RWPE2 (cell line): ENCODE results near the gene HTR6.

Source experiments
- ATAC-seq: fragments of 200-7000 bp; cut with Tn5 transposase; 3 replicates; pipeline ENCODE4 v1.9.1; 2021; ENCODE audit warnings: low read depth
- DNase-seq: peaks from one replicate; pipeline ENCODE4 v3.0.0-alpha.2; 2020; ENCODE audit warnings: low spot score
- H3K27ac ChIP-seq: fragments of 450-650 bp; 2 replicates; pipeline ENCODE4 v1.5.1; 2017; ENCODE audit warnings: mild to moderate bottlenecking; ENCODE audit not compliant: poor library complexity, severe bottlenecking
- H3K27me3 ChIP-seq: fragments of 250-450 bp; sonication (Bioruptor Pico); 2 replicates; pipeline ENCODE4 v1.5.1; 2021; ENCODE audit warnings: mild to moderate bottlenecking, moderate library complexity; ENCODE audit not compliant: insufficient read depth, poor library complexity, severe bottlenecking
- H3K36me3 ChIP-seq: fragments of 250-450 bp; sonication (Bioruptor Pico); 2 replicates; pipeline ENCODE4 v1.5.1; 2020; ENCODE audit warnings: low read depth, mild to moderate bottlenecking, moderate library complexity
- H3K4me1 ChIP-seq: fragments of 250-450 bp; sonication (Bioruptor Pico); 2 replicates; pipeline ENCODE4 v1.5.1; 2021; ENCODE audit warnings: mild to moderate bottlenecking, moderate library complexity; ENCODE audit not compliant: insufficient read depth, poor library complexity, severe bottlenecking
- H3K4me3 ChIP-seq: fragments of 250-450 bp; sonication (Bioruptor Pico); 2 replicates; pipeline ENCODE4 v1.5.1; 2021; ENCODE audit warnings: mild to moderate bottlenecking, moderate library complexity; ENCODE audit not compliant: severe bottlenecking
- H3K9me3 ChIP-seq: fragments of 250-450 bp; sonication (Bioruptor Pico); 2 replicates; pipeline ENCODE4 v1.5.1; 2021; ENCODE audit warnings: mild to moderate bottlenecking, moderate library complexity; ENCODE audit not compliant: severe bottlenecking
- CTCF ChIP-seq: fragments of 450-650 bp; IDR thresholded peaks from one replicate; pipeline ENCODE4 v1.5.1; 2017; ENCODE audit warnings: mild to moderate bottlenecking, moderate library complexity; ENCODE audit not compliant: poor library complexity, severe bottlenecking

HTR6 gene

DNA sequence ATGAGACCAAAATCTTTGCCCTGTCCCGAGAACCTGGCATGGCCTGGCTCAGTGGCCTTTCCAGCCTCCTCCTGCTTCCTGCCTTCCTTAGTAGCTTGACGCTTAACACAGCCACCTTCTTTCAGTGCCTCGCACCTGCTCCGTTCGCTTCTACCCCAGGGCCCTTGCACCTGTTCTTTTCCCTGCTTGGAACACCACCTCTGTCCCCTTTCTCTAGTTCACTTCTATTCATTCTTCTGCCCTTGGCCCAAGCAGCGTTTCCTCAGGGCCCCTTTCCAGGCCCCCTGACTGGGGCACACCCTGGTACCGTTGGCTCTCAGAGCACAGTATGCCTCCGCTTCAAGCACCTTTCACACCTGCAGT is 9.0 kb upstream of the HTR6 start:
- Histone ChIP-seq H3K4me3 (no peak overlapping the region), H3K9me3 (no peaks in the 10 kb centered on the region), H3K36me3 (peaks cover 7% of the 10 kb centered on the region; the same call in 1 of the 2 replicates), H3K27me3 (no peaks in the 10 kb centered on the region), H3K4me1 (peaks cover 28% of the 10 kb centered on the region), H3K27ac (no peak overlapping the region)
- no peak for ATAC-seq
- no peak for TF ChIP-seq CTCF
- DNase-seq, result no peak

DNA sequence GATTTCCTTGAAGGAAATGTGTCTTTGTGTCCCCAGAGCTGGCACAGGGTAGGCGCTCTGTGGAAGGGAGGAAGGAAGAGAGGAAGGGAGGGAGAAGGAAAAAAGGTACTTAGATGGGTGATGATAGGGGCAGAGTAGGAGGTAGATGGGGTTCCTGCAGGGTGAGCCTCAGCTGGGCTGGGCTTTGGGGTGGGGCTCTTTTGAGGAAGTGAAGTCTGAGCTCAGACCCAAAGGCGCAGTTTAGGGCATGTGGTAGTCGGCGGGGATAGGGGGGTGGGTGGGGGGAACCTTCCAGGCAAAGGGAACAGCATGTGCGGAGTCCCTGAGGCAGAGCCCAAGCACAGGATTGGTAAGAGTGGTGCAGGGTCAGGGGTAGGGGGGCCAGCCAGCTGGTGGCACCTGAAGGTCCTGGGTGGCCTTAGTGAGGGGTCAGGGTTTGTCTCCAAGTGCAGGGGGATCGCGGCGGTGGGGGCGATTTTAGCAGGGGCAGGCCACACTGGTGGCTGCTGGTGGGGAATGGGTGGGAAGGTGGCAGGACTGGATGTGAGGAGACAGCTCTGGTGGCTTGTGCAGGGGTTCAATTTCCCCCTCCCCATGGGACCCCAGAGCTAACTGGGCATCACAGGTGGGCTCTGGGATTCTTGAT is 8.4 kb upstream of the HTR6 start:
- ATAC-seq, result no peak
- no peaks in the 10 kb centered on the region for H3K9me3 ChIP-seq
- peaks cover 25% of the 10 kb centered on the region for H3K4me1 ChIP-seq
- peaks cover 7% of the 10 kb centered on the region; the same call in 1 of the 2 replicates for H3K36me3 ChIP-seq
- TF ChIP-seq CTCF, result no peak
- H3K27me3 ChIP-seq, result no peaks in the 10 kb centered on the region
- H3K27ac ChIP-seq, result no peak overlapping the region
- no peak for DNase-seq
- no peak overlapping the region for H3K4me3 ChIP-seq

- Histone ChIP-seq H3K27me3 (no peaks in the 10 kb centered on the region), H3K36me3 (peaks cover 7% of the 10 kb centered on the region; the same call in 1 of the 2 replicates), H3K4me3 (no peak overlapping the region), H3K4me1 (peaks cover 22% of the 10 kb centered on the region), H3K27ac (no peak overlapping the region), H3K9me3 (no peaks in the 10 kb centered on the region)
- ATAC-seq (no peak), DNase-seq (no peak)
- TF ChIP-seq CTCF, result no peak
Measured at GRCh38 chr1:19656780-19657466, 7.8 kb upstream of the HTR6 start.

DNA sequence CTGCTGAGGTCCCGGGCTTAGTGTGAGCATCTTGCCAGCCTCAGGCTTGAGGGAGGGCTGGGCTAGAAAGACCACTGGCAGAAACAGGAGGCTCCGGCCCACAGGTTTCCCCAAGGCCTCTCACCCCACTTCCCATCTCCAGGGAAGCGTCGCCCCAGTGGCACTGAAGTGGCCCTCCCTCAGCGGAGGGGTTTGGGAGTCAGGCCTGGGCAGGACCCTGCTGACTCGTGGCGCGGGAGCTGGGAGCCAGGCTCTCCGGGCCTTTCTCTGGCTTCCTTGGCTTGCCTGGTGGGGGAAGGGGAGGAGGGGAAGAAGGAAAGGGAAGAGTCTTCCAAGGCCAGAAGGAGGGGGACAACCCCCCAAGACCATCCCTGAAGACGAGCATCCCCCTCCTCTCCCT is 7.2 kb upstream of the HTR6 start:
- no peak for TF ChIP-seq CTCF
- DNase-seq (no peak), ATAC-seq (no peak)
- Histone ChIP-seq H3K9me3 (no peaks in the 10 kb centered on the region), H3K4me3 (no peak overlapping the region), H3K27me3 (no peaks in the 10 kb centered on the region), H3K4me1 (peaks cover 16% of the 10 kb centered on the region), H3K36me3 (peaks cover 7% of the 10 kb centered on the region; the same call in 1 of the 2 replicates), H3K27ac (no peak overlapping the region)

GRCh38 chr1:19658186-19658585 is 6.5 kb upstream of the HTR6 start:
- Histone ChIP-seq H3K27me3 (peaks cover 4% of the 10 kb centered on the region), H3K36me3 (peaks cover 7% of the 10 kb centered on the region; the same call in 1 of the 2 replicates), H3K27ac (no peak overlapping the region), H3K4me3 (no peak overlapping the region), H3K9me3 (no peaks in the 10 kb centered on the region), H3K4me1 (peaks cover 13% of the 10 kb centered on the region)
- TF ChIP-seq CTCF, result no peak
- no peak for DNase-seq
- no peak for ATAC-seq
